HL-60 (cell line): ENCODE data around the gene RAPSN.

Source experiments
- DNase-seq, 2 experiments: peaks; one replicate each; pipeline ENCODE4 v3.0.0-alpha.2; 2010 to 2020; ENCODE audit warnings: low read depth in 1 of 2, low spot score in 1 of 2
- H3K27ac ChIP-seq: fragments of 250-450 bp; sonication (Bioruptor Pico); replicated peaks from 2 replicates; pipeline ENCODE4 v1.5.1; 2020; ENCODE audit warnings: mild to moderate bottlenecking, moderate library complexity
- H3K27me3 ChIP-seq: fragments of 250-450 bp; sonication (Bioruptor Pico); 2 replicates; pipeline ENCODE4 v1.5.1; 2021; ENCODE audit warnings: mild to moderate bottlenecking, moderate library complexity; ENCODE audit not compliant: insufficient read depth, poor library complexity, severe bottlenecking
- H3K4me3 ChIP-seq: replicated peaks from 2 replicates; pipeline ENCODE4 v1.5.1; 2011; ENCODE audit warnings: mild to moderate bottlenecking, control low read depth, low read length; ENCODE audit not compliant: insufficient read depth
- GABPA ChIP-seq: IDR thresholded peaks from 2 replicates; pipeline ENCODE4 v1.6.1; 2012; ENCODE audit warnings: low read depth
- POLR2AphosphoS5 ChIP-seq: IDR thresholded peaks from 2 replicates; pipeline ENCODE4 v1.6.1; 2012; ENCODE audit warnings: low read depth
- SPI1 ChIP-seq: IDR thresholded peaks from 2 replicates; pipeline ENCODE4 v1.6.1; 2012; ENCODE audit warnings: low read depth, mild to moderate bottlenecking, borderline replicate concordance
- TF ChIP-seq, protein P1 (sequence below): IDR thresholded peaks from one replicate; pipeline ENCODE4 v1.5.1; 2011; ENCODE audit warnings: low read length, control low read depth, inconsistent platforms; ENCODE audit not compliant: insufficient read depth
- TF ChIP-seq, protein P2 (sequence below): IDR thresholded peaks from 2 replicates; pipeline ENCODE4 v1.6.1; 2012; ENCODE audit warnings: low read depth; ENCODE audit not compliant: insufficient replicate concordance

The RAPSN gene

GRCh38 chr11:47398551-47398950 lies 50.4 kb downstream of the RAPSN start:
- TF ChIP-seq POLR2AphosphoS5 (no peak), GABPA (no peak), SPI1 (no peak)
- TF ChIP-seq, protein P1, sequence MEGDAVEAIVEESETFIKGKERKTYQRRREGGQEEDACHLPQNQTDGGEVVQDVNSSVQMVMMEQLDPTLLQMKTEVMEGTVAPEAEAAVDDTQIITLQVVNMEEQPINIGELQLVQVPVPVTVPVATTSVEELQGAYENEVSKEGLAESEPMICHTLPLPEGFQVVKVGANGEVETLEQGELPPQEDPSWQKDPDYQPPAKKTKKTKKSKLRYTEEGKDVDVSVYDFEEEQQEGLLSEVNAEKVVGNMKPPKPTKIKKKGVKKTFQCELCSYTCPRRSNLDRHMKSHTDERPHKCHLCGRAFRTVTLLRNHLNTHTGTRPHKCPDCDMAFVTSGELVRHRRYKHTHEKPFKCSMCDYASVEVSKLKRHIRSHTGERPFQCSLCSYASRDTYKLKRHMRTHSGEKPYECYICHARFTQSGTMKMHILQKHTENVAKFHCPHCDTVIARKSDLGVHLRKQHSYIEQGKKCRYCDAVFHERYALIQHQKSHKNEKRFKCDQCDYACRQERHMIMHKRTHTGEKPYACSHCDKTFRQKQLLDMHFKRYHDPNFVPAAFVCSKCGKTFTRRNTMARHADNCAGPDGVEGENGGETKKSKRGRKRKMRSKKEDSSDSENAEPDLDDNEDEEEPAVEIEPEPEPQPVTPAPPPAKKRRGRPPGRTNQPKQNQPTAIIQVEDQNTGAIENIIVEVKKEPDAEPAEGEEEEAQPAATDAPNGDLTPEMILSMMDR: no peak
- TF ChIP-seq, protein P2, sequence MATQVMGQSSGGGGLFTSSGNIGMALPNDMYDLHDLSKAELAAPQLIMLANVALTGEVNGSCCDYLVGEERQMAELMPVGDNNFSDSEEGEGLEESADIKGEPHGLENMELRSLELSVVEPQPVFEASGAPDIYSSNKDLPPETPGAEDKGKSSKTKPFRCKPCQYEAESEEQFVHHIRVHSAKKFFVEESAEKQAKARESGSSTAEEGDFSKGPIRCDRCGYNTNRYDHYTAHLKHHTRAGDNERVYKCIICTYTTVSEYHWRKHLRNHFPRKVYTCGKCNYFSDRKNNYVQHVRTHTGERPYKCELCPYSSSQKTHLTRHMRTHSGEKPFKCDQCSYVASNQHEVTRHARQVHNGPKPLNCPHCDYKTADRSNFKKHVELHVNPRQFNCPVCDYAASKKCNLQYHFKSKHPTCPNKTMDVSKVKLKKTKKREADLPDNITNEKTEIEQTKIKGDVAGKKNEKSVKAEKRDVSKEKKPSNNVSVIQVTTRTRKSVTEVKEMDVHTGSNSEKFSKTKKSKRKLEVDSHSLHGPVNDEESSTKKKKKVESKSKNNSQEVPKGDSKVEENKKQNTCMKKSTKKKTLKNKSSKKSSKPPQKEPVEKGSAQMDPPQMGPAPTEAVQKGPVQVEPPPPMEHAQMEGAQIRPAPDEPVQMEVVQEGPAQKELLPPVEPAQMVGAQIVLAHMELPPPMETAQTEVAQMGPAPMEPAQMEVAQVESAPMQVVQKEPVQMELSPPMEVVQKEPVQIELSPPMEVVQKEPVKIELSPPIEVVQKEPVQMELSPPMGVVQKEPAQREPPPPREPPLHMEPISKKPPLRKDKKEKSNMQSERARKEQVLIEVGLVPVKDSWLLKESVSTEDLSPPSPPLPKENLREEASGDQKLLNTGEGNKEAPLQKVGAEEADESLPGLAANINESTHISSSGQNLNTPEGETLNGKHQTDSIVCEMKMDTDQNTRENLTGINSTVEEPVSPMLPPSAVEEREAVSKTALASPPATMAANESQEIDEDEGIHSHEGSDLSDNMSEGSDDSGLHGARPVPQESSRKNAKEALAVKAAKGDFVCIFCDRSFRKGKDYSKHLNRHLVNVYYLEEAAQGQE: no peak
- H3K4me3 ChIP-seq: no peak overlapping the region
- no peaks in the 10 kb centered on the region for H3K27me3 ChIP-seq
- peak overlapping the region; percentile 3; the same call in 1 of the 2 replicates for H3K27ac ChIP-seq
- DNase-seq: no peak

- Histone ChIP-seq H3K4me3 (no peak overlapping the region), H3K27ac (peak overlapping the region; percentile 9), H3K27me3 (no peaks in the 10 kb centered on the region)
- no peak for DNase-seq
- TF ChIP-seq, protein P1: no peak
- TF ChIP-seq POLR2AphosphoS5 (no peak), SPI1 (no peak), GABPA (no peak)
- TF ChIP-seq, protein P2: no peak
Measured at GRCh38 chr11:47398011-47398410, 50.9 kb downstream of the RAPSN start.

DNA sequence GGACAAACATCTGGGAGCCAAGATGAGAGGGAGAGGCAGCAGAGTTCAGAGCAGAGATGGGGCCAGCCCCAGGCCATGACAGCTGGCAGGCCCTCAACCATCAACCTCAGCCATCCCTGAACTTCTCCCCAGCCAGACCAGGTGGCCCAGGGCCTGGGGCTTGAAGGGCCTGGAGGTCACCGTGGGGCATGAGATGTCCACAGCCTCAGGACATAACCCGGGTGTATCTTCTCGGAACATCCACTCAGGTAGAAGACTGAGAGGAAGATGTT lies 53.0 kb downstream of the RAPSN start:
- DNase-seq: no peak
- H3K4me3 ChIP-seq: no peak overlapping the region
- peak overlapping the region; percentile 100 for H3K27ac ChIP-seq
- TF ChIP-seq, protein P1: no peak
- TF ChIP-seq GABPA (no peak), SPI1 (no peak), POLR2AphosphoS5 (no peak)
- TF ChIP-seq, protein P2: no peak
- no peaks in the 10 kb centered on the region for H3K27me3 ChIP-seq
